NCI-H1436 (cell line): ENCODE data around the gene PRKCE.

ENCODE experiments used
- DNase-seq: peaks from one replicate; lab custom pipeline; 2025; lab: John Stamatoyannopoulos, UW

The PRKCE gene

DNA sequence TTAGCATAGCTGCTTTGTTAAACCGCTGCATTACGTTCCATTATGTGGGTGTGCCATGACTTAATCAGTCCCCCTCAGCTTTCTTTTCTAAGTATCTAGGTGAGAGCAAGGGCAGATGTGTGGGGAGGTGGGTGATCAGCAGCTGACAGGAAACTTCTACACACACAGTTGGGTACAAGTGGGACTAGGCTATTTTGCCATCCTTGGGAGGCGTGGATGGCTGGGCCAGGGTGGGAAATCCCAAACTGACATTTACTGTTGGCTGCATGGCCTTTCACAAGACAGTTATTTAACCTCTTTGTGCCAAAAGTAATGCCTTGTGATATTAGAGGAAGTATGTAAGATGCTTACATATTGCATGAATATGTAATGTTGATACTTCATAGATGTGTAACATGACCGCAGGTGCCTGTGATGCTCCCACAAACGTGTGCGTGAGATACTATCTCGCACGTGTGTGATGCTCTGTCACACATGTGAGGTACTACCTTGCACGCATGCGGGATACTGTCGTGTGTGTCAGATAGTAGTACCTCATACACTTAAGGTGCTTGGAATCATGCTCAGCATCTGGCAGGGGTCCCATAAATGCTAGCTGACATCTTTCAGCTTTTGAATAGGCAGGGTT, 314.5 kb downstream of the PRKCE start:
- no peak for DNase-seq

DNA sequence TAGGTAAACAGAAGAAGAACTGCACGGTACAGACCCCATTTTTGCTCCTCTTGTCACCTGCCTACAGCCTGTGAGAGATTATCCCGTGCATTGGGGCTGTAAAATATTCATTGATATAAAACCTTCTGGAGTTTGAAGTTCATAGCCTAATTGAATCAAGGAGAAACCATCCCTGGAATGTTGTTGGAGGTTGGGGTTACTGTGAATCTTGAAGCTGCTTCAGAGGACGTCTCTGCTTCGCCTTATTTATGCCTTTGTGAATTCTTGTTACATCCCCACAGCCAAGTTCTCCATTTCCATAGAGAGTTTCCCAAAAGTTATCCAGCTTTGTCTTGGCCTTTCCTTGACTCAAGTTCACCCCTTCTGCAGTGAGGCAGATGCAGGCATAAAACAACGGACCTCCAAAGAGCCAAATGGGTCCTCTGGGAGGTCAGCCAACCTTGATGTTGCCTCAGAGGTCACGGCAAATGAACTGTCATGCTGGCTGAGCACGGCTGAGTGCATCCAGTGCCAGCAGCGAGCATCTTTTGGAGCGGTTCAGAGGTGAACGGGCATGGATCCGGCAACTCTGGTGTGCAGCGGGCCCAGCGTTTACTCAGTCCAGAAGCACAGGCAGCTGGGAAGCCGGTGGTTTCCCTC, 317.6 kb downstream of the PRKCE start:
- no peak for DNase-seq

DNA sequence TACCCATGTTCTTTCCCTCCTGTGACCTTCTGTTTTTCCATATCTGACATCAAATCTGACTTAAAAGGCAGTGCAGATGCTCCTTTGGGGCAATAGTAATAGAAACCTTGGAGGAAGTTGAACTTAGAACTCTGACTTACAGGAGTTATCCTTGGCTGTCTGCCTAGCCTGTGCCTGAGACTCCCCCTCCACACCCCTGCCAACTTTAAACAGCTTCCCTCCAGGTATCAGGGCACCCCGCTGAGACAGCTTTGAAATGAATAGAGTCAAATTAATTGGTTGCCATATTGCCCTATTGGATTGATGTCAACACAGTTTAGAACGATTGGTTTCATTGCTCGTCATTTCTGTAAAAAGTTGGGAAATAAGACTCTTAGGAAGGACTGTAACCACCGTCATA, 322.0 kb downstream of the PRKCE start:
- DNase-seq = no peak

DNA sequence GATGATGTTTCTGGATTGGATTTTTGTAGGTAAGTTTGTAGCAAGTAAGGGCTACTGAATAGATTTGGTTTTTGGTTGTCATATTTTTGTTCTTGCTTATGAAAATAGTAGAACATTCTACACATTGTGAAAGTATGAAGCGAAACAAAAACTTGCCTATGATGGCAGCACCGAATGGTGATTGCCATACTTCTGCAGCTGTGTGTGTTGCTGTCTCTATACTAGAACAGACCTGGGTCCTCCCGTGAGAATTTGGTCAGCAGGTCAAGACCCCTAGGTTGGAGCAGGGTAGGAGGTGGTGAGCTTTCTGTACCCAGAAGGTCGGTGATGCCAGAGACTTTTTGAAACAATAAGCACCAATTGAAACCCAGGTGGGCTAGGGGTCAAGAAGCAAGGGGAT, 322.6 kb downstream of the PRKCE start:
- no peak for DNase-seq

DNA sequence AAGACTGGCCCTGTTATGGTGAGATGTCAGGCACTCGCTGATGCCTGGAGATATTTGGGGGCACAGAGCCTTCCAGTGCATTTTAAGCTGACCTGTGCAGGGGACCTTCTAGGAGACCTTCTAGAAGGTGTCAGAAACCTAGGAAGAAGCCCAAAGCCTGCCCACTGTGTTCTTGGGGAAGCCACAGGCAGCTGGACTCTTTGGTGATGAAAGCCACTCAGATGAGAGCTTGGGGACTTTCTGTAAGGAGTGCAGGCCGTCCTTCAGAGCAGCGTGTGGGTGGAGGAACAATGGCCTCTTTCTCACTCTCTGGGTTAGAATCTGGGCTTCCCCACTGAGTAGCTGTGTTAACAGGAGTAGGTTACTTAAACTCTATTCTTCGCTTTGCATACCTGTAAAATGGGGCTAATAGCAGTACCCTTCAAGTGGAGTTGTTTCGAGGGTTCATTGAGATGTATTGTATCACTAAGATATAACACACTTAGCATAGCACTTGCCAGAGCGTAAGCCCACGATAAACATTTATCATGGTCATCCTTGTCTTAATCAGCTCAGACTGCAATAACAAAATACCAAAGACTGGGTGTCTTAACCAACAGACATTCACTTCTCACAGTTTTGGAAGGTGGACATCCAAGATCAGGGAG, 323.4 kb downstream of the PRKCE start:
- no peak for DNase-seq

DNA sequence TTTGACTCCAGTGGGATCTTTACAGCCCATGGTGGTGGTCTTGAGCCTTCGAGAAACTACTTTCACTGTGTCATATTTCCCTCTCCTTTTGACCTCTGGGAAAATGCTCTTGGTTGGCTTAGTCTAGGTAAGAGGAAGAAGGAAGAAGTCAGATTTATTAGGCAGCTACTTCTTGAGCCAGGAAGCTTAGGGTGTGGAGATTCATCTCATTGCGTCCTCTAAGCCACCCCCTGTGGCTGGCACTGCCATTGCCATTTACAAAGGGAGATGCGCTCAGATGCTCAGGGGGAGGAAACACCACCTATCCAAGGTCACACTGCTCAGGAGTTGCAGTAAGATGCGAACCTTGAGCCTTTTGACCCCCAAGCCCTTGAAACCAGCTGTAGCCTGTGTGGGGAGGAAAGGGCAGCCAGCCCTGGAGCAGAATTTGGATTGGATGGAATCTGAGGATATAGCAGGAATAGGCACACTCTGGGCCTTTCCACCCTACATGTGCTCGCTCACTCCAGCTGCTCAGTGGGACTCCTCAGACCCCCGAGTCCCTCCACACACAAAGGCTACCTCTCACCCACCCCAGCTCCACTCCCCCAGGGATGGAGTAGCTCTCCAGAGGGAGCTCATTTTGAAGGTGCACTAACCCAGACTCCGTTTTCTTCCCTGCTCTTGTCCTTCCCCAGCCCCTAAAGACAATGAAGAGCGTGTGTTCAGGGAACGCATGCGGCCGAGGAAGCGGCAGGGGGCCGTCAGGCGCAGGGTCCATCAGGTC, 324.5 kb downstream of the PRKCE start:
- DNase-seq = no peak

DNA sequence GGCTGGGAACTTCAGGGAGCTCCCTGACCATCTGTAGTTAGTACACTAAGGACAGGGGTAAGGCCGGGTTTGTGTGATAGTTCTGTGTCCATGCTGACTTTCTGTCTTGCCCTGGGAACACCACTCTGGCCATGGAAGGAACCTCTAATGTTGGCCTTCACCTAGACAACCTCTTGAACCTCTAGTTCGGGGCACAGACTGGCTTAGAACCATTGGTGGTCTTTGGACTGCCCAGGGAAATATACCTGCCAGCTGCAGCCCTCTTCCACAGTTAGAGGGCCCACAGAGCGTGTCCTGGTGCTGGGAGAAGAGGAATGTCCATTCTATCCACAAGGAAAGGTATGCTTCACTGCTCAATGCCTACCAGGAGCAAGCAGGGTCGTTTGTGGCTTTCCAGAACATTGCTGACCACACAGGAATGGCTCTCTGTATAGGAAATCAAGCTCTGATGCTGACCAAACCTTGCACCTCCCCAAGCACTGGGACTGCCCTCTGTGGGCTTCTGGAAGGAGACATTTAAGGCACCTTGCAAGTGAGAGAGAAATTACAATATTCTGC, 326.9 kb downstream of the PRKCE start:
- DNase-seq = no peak

DNA sequence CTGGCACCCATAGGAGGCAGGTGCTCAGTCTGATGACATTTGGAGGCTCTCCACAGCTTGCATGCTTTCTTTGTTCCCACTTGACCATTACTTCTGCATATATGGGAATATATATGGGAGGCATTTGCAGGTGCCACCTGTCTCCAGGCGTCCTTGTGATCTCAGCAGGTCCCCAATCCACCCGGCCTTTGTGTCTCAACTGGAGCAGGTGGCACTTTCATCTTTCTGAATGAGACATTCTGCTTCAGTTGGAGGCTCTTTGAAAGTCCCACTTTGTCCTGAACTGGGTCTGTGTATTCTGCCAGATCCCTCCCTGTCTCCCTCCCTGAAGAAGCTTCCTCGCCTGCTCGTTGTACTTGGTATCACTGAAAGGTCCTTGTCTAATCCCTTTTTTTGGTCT, 327.6 kb downstream of the PRKCE start:
- DNase-seq = no peak

DNA sequence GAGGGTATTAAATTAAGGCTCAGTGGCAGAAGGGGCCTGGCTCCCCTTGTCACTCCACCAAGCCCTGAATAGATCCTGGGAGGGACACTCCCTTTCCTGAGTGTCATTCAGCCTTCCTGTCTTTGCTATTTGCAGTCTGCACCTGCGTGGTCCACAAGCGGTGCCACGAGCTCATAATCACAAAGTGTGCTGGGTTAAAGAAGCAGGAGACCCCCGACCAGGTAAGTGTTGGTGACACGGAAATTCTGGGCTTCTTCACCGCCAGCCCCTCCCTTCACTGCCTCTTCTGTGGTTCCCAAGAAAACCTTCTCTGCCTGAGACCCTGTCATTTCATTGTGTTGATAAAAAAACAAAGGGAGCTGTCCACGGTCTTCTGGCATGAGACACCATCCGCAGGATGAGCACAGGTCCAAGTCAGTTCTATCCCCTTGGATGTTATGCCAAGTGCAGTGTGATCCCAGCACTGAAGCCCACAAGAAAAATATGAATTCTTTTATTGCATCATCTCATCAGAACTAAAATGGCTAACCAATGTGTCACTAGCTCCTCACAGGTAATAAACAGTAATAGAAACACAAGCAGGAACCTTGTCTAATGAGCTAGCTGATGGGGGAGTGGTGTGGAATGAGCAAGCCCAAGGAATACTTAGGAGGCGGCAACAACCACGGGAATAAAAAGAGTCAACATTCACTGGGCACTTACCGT, 328.8 kb downstream of the PRKCE start:
- DNase-seq = no peak

DNA sequence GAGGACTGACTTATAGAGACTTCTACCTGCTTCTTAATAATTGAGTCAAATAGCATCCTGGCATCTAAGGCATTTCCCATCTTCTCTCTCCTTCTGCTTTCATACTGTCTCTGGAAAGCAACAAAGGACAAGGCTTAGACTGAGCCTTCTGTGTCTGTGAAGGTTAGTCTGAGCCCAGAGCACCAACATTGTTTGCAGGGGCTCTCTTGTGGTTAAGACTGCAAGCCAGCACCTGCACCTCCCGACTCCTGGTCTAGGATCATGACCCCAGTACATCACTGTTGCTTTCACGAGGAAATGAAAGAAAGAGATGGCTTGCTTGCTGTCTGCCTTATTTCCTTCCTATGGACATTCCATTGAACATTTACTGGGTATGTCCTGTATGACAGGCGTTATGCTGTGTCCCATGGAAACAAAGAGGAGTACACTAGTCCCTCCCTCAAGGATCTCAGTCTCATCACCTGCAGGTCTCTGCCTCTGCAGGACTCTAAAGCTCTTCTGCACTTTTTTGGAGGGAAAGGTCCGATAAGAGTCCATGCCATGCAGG, 330.0 kb downstream of the PRKCE start:
- no peak for DNase-seq

DNA sequence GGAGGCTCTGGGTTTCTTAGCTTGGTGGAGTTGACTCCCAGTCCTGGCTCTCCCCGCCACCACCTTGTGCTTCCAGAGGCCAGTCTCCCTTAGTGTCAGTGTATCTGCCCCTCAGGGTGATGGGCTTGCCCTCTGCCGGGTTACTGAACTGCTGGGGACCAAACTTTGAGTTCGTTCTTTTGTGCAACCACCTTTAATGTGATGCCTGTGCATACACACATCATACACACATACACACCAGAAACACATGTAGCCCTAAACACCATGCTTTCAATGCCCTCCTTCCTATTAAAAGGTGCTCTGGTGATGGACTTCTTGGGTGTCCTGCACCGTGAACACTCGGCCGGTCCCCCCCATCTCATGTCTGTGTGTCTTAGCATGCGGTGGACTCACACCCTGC, 330.6 kb downstream of the PRKCE start:
- DNase-seq = no peak

DNA sequence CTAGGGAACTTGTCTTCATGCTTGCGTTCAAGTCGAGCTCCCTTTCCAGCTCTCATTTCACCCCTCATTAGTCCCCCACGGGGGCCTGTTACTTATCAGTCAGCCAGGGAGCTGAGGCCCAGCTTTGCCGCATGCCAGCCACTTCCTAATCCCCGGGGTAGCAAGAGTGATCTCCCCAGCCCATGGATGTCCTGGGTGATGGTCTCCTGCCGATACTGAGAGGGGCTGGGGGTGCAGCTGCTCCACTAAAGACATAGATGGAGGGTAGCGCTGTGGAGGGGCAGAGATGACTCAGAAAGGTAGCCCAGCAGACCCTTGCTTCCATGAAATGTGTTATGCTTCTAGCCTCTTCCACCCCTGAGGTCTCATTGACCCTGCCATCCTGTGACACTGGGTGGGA, 331.7 kb downstream of the PRKCE start:
- no peak for DNase-seq

DNA sequence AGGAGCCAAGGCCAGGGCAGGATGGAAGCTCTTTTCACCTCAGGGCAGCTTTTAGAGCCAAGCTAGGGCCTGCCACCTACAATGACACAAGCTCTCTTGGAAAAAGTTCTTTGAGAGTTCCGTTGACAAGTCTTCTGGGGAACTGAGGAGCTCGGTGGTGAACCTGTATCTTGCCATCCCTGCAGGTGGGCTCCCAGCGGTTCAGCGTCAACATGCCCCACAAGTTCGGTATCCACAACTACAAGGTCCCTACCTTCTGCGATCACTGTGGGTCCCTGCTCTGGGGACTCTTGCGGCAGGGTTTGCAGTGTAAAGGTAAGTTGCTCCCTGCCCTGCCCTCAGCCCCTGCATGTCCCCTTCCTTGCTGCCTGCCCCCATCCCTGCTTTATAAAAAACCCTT, 332.9 kb downstream of the PRKCE start:
- no peak for DNase-seq

DNA sequence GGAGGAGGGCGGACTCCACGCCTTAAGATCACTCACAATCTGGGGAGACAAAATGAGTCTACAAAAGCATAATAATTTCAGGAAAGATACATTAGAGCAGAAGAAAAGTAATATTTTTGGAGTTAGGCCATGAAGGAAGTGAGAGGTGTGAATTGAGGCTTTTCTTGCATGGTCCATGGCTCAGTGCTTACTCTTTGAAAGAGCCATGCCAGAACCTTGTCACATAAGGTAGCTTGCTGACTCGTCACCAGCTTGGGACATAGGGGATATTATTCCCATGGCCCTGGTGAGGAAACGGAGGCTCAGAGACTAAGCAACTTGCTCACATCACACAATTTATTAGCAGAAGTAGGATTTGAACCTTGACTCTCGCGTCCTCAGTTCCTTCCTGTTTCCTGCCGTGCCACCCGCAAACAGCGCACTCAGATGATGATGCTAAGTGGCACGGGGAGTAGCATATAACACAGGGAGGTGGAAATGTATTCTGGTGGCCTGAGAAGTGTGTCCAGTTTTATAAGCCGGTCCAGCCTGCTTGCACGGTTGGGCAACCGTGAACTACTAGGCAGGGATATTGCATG, 333.5 kb downstream of the PRKCE start:
- no peak for DNase-seq

DNA sequence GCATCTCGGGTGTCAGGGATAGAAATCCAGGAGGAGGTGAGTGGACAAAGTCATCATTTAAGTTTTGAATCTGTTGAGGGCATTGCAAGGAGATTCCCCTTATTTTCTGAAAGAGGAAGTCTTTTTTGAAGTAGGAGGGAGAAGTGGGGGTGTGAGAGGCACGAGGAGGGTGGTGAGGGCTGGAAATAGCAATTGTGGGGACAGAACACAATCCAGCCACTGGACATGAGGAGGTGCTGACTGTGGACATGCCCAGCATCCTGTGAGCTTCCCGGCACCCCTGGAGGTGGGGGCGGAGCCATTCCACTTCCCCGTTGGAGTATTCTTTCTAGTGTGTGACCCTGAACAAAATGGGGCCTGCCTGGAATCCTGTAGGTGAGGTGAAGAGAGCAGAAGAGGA, 335.0 kb downstream of the PRKCE start:
- DNase-seq = no peak

DNA sequence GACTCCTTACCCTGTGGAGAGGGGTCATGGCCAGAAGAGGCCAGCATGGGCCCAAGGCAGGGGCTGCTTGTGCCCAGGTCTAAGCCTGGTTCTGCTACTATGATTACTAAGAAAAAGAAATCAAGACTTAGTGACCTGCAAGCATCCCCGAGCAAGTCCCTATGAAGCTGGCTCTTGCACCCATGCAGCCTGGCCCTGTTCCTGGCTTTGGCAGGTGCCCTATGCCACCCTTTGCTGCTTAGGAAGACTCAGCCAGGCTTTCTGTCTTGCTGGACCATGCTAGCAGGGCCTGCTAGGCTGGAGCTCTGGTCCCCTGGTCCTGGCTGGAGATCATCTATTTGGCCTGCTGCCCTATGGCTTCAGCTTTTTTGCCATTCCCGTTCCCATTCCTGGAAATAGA, 336.4 kb downstream of the PRKCE start:
- DNase-seq = no peak

DNA sequence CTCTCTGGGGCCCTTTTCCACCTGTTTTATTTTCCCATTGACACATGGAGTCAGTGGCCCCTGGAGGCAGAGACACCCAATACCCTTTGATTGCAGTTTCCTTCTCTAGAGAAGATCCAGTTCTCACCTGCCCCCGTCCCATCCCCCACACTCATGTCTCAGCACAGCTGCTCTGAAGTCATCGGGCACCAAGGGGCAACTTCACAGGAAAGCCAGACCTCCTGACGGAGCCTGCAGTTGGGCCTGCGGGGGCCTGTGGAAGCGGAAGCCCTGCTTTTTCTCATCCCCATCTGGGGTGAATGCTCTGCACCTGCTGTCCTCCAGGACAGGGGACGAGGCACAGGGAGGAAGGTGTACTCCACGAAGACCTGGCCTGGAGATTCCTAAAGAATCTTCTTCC, 337.4 kb downstream of the PRKCE start:
- peak; percentile 4 for DNase-seq

DNA sequence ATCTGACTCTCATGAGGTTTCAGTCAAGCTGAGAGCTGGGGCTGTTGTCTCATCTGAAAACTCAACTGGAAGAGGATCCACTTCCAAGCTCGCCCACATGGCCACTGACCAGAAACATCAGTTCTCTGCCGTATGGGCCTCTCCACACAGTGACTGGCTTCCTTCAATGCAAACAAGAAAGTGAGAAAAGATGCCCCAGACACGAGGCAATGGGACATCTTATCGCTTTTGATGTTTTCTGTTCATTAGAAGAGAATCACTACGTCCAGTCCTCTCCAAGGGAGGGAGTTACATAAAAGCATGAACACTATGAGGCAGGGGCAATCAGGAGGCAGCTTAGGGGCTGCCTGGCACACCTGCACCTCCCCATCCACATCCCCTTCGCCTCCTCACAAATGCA, 338.7 kb downstream of the PRKCE start:
- no peak for DNase-seq

DNA sequence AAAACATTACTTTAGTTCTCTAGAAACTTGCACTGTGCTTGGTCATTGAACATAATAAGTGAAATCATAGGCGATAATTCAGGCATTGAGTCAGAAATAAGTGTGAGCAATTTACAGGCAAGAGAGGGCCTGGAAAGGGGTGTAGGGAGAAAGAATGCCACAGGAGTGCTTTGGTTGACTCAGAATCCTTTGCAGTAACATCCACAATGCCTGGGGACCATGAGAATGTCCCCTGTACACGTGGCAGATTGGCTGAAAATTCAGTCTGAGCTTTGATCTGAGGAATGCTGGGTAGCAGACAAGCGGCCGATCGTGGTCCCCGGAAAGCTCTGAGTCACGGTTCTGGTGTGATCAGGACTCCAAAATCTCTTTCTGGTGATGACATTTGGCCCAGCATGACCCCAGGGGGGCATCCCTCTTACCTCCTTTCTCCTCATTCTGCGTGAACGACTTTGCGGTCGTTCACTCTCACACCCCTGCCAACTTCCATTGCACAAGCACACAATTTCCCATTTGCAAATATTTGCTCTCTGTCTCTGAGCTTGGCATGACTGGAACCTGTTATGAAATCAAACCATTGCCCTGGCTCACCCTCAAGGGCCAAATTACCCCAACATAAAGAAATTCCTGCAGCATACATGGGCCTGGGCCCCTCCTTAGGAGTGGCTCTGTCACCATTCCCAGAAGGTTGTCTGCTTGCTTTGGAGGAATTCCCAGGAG, 340.7 kb downstream of the PRKCE start:
- no peak for DNase-seq

DNA sequence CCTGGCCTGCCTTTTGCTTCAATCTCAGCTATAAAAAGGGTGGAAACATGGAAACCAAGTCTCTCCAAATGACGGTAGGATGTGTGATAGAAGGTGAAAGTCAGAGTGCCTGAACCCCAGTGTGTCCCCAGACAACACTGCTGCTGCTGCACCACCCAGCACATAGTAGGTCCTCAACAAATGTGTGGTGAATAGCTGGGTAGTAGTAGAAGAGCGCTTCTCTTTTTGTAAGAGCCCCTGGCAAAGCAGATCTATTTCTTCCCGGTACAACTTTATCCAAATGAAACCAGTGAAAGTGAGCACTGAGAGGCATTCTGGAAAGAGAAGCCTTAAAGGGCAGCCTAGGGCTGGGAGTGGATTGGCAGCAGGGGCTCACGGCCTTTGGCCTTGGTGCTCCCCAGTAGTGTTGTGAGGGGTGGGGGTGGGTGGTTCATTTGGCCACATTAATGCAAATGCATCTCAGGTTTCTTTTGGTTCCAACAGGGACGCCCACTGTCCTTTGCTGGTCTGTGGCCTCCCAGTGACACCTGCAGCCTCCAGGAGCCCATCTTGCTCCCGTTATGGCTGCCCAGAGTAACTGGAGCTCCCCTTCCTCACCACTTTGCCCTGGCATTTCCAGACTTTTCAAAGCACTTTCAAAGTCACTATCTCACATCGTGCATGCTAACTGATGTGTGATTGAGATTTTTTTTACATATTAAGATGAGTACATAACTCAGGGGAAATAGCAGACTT, 341.4 kb downstream of the PRKCE start:
- no peak for DNase-seq
